Measurements from ENCODE around the gene NOL7. TPM values are rescaled to one million over a fixed set of nuclear protein-coding genes. Genes with fewer than 3 reads are reported as not detected.

NOL7 gene
- total and polyA plus RNA-seq, 2 of the 4 experiments (the other 2 are of a cell fraction), result 21.3 to 34.5 TPM

DNA sequence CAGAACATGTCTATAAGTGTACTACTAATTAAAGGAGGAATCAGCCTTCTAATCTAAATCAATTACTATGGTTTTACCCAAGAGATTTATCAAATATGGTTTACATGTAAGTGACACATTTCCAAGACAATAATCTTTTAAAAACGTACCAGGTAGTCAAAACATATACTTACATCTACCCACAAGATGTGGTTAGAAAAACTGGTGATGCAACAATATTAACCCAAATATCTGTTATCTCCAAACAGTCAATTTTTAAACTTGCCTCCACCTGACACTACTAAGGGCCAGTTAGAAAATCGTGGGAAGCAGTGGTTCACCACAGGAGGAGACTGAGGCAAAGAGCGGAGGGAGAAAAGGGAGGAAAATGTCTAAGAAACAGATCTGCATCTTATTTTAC lies 28.0 kb downstream of the NOL7 start:
- no CpG with 5 or more reads among the region's 3 CpGs for WGBS, 2 experiments (ENCODE audit: extremely low coverage in 2 of 2, insufficient read length in 1 of 2)
- H3K23ac ChIP-seq (ENCODE audit: low read depth, low read length), result no peak overlapping the region
- no TSS peak for BruUV-seq (replicated peaks)
- no peaks in the 10 kb centered on the region for H3K27me3 ChIP-seq (ENCODE audit: control insufficient read depth, insufficient read depth, low read length)
- H3K4me1 ChIP-seq (ENCODE audit: control insufficient read depth, insufficient read depth, low read length), result no peaks in the 10 kb centered on the region
- no peak overlapping the region for H2AK5ac ChIP-seq (ENCODE audit: low read depth, low read length)
- H2BK5ac ChIP-seq (ENCODE audit: low read depth, low read length, poor library complexity, severe bottlenecking), result no peak overlapping the region
- TF ChIP-seq CEBPB (IDR thresholded peaks at IDR 0.05; ENCODE audit: low read depth, low read length), result peak; percentile 22; the same call in 1 of the 2 replicates
- no peak for TF ChIP-seq NFE2L2 (IDR thresholded peaks at IDR 0.05; ENCODE audit: low read depth, low read length)
- no peak overlapping the region for H3K4ac ChIP-seq (ENCODE audit: low read depth, low read length)
- H2BK120ac ChIP-seq (ENCODE audit: low read depth, low read length), result no peak overlapping the region
- intact Hi-C loops (cut with micrococcal nuclease) (no loop called here), dilution Hi-C loops (cut with HindIII; ENCODE audit: low sequenced_read_pairs, unreplicated experiment) (no loop called here), in situ Hi-C loops (cut with MboI; ENCODE audit: low sequenced_read_pairs) (no loop called here)
- no peak overlapping the region for H2BK15ac ChIP-seq (ENCODE audit: low read depth, low read length)
- no peak overlapping the region for H3K56ac ChIP-seq (ENCODE audit: extremely low read depth, insufficient read depth, low read length)
- H3K9me1 ChIP-seq (ENCODE audit: insufficient read depth, low read length), result no peaks in the 10 kb centered on the region
- CTCF ChIA-PET, result no interaction called here
- no peak overlapping the region for H3K4me3 ChIP-seq (ENCODE audit: insufficient read depth, low read depth, low read length)
- H3K79me1 ChIP-seq (ENCODE audit: low read depth in 1 of 2, low read length in 2 of 2), result peaks cover 6 to 7% of the 10 kb centered on the region in 2 experiments; a peak in 2 of 4 replicates
- POLR2A ChIA-PET (ENCODE audit: unreplicated experiment), result no interaction called here
- no peak overlapping the region for H4K8ac ChIP-seq (ENCODE audit: low read depth in 2 of 2, low read length in 2 of 2)
- peaks cover 14% of the 10 kb centered on the region for H3K36me3 ChIP-seq (ENCODE audit: control insufficient read depth, insufficient read depth, low read length)
- H2BK20ac ChIP-seq (ENCODE audit: low read depth, low read length), result no peak overlapping the region
- H3K27ac ChIP-seq (ENCODE audit: insufficient read depth, low read length), result no peak overlapping the region
- ATAC-seq (ENCODE audit: low read depth), result no peak
- no peaks in the 10 kb centered on the region for H4K20me1 ChIP-seq (ENCODE audit: insufficient read depth, low read length)
- no peak for DNase-seq
- H3K18ac ChIP-seq (ENCODE audit: low read depth, low read length), result no peak overlapping the region
- H2AFZ ChIP-seq (replicated peaks; ENCODE audit: low read length, poor library complexity), result no peak overlapping the region
- H4K5ac ChIP-seq (ENCODE audit: low read depth, low read length), result no peak overlapping the region
- no peak overlapping the region for H3K14ac ChIP-seq (replicated peaks; ENCODE audit: low read depth, low read length)
- no peak overlapping the region for H3K9ac ChIP-seq (ENCODE audit: low read depth, low read length)
- no peak overlapping the region for H4K91ac ChIP-seq (ENCODE audit: insufficient read depth, low read depth, low read length)
- no peak overlapping the region for H3K4me2 ChIP-seq (ENCODE audit: low read depth, low read length)
- H2AK9ac ChIP-seq (replicated peaks; ENCODE audit: low read depth, low read length, poor library complexity), result no peak overlapping the region
- H3K9me3 ChIP-seq (ENCODE audit: control insufficient read depth, insufficient read depth, low read length), result no peaks in the 10 kb centered on the region

Data from IMR-90 (cell line).